Measurements from ENCODE around the gene TMEM14B. TPM values are rescaled to one million over a fixed set of nuclear protein-coding genes. Genes with fewer than 3 reads are reported as not detected.

The TMEM14B gene
- total RNA-seq, 1 donor from 2014 or later: 50.5 TPM

GRCh38 chr6:10722820-10723566, 24.6 kb upstream of the TMEM14B start, which contains the start of gene TMEM14C:
Gene TMEM14C, plus strand, starts transcription at chr6:10723070. Its CDS starts 1,544 bp downstream, at chr6:10724614.
- H3K27me3 Mint-ChIP-seq (ENCODE audit: low read depth): no peaks in the 10 kb centered on the region
- peak within 1 kb of the TSS; percentile 98 for H3K27ac Mint-ChIP-seq (ENCODE audit: unreplicated experiment)
- H3K4me3 Mint-ChIP-seq (ENCODE audit: unreplicated experiment): peak within 1 kb of the TSS; percentile 85
- peaks cover 13% of the 10 kb centered on the region for H3K36me3 Mint-ChIP-seq (ENCODE audit: low read depth)
- H3K4me1 Mint-ChIP-seq (ENCODE audit: low read depth): peaks cover 37% of the 10 kb centered on the region
- TF ChIP-seq CTCF (IDR thresholded peaks at IDR 0.05): peak; percentile 20
- DNase-seq (ENCODE audit: low spot score): peak; percentile 100
- no peaks in the 10 kb centered on the region for H3K9me3 Mint-ChIP-seq (ENCODE audit: low read depth)

- Mint-ChIP-seq H3K4me3 (ENCODE audit: unreplicated experiment) (peak overlapping the region; percentile 85), H3K36me3 (ENCODE audit: low read depth) (peaks cover 15% of the 10 kb centered on the region), H3K27ac (ENCODE audit: unreplicated experiment) (peak overlapping the region; percentile 98), H3K4me1 (ENCODE audit: low read depth) (peaks cover 37% of the 10 kb centered on the region), H3K27me3 (ENCODE audit: low read depth) (no peaks in the 10 kb centered on the region), H3K9me3 (ENCODE audit: low read depth) (no peaks in the 10 kb centered on the region)
- DNase-seq (ENCODE audit: low spot score): peak; percentile 47
- peak; percentile 8 for TF ChIP-seq CTCF (IDR thresholded peaks at IDR 0.05)
Measured at GRCh38 chr6:10723567-10723881, 24.1 kb upstream of the TMEM14B start.

- no peak overlapping the region for H3K4me3 Mint-ChIP-seq (ENCODE audit: unreplicated experiment)
- peaks cover 17% of the 10 kb centered on the region for H3K36me3 Mint-ChIP-seq (ENCODE audit: low read depth)
- H3K27ac Mint-ChIP-seq (ENCODE audit: unreplicated experiment): no peak overlapping the region
- peaks cover 40% of the 10 kb centered on the region for H3K4me1 Mint-ChIP-seq (ENCODE audit: low read depth)
- no peak for TF ChIP-seq CTCF (IDR thresholded peaks at IDR 0.05)
- no peaks in the 10 kb centered on the region for H3K27me3 Mint-ChIP-seq (ENCODE audit: low read depth)
- no peaks in the 10 kb centered on the region for H3K9me3 Mint-ChIP-seq (ENCODE audit: low read depth)
- DNase-seq (ENCODE audit: low spot score): peak; percentile 14
Measured at GRCh38 chr6:10725044-10725443, 22.6 kb upstream of the TMEM14B start.

- Mint-ChIP-seq H3K27ac (ENCODE audit: unreplicated experiment) (no peak overlapping the region), H3K36me3 (ENCODE audit: low read depth) (peaks cover 23% of the 10 kb centered on the region), H3K27me3 (ENCODE audit: low read depth) (no peaks in the 10 kb centered on the region), H3K4me1 (ENCODE audit: low read depth) (peaks cover 45% of the 10 kb centered on the region), H3K9me3 (ENCODE audit: low read depth) (no peaks in the 10 kb centered on the region), H3K4me3 (ENCODE audit: unreplicated experiment) (no peak overlapping the region)
- TF ChIP-seq CTCF (IDR thresholded peaks at IDR 0.05): no peak
- peak; percentile 41 for DNase-seq (ENCODE audit: low spot score)
Measured at GRCh38 chr6:10725716-10726115, 21.9 kb upstream of the TMEM14B start.

GRCh38 chr6:10730254-10730653, 17.4 kb upstream of the TMEM14B start:
- Mint-ChIP-seq H3K4me3 (ENCODE audit: unreplicated experiment) (no peak overlapping the region), H3K9me3 (ENCODE audit: low read depth) (no peaks in the 10 kb centered on the region), H3K4me1 (ENCODE audit: low read depth) (peaks cover 31% of the 10 kb centered on the region), H3K36me3 (ENCODE audit: low read depth) (peaks cover 28% of the 10 kb centered on the region), H3K27me3 (ENCODE audit: low read depth) (no peaks in the 10 kb centered on the region), H3K27ac (ENCODE audit: unreplicated experiment) (peak overlapping the region; percentile 72)
- DNase-seq (ENCODE audit: low spot score): no peak
- no peak for TF ChIP-seq CTCF (IDR thresholded peaks at IDR 0.05)
